GM20431 (cell line): ENCODE data around the gene CBARP.

Experiments
- in situ Hi-C: fragments of 300-500 bp; cut with MseI, MboI; formaldehyde crosslinking; loops from one replicate; pipeline ENCODE4 v1.15.0; 2020; ENCODE audit warnings: low sequenced_read_pairs; ENCODE audit not compliant: unreplicated experiment

The CBARP gene, protein sequence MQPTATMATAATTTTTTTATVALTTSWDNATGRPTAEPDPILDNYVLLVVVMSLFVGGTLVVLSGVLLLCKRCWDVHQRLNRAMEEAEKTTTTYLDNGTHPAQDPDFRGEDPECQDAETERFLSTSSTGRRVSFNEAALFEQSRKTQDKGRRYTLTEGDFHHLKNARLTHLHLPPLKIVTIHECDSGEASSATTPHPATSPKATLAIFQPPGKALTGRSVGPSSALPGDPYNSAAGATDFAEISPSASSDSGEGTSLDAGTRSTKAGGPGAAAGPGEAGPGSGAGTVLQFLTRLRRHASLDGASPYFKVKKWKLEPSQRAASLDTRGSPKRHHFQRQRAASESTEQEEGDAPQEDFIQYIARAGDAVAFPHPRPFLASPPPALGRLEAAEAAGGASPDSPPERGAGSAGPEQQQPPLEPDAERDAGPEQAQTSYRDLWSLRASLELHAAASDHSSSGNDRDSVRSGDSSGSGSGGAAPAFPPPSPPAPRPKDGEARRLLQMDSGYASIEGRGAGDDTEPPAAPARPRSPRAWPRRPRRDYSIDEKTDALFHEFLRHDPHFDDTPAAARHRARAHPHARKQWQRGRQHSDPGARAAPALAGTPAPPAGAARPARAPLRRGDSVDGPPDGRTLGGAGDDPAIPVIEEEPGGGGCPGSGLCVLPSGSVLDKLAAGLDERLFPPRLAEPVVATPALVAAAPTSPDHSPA

GRCh38 chr19:1237754-1238368 lies at the start of gene CBARP:
Gene CBARP (minus strand): TSS chr19:1238005. CDS start chr19:1236100, 1,905 bp downstream.
- in situ Hi-C loops, result no loop called here

- in situ Hi-C loops, result loop anchor here (25.0 kb wide), 1 partner anchor 101 kb away; the partner anchor contains the start of gene NDUFS7
These were observed 48.9 kb upstream of the CBARP start for GRCh38 chr19:1286487-1287353.

DNA sequence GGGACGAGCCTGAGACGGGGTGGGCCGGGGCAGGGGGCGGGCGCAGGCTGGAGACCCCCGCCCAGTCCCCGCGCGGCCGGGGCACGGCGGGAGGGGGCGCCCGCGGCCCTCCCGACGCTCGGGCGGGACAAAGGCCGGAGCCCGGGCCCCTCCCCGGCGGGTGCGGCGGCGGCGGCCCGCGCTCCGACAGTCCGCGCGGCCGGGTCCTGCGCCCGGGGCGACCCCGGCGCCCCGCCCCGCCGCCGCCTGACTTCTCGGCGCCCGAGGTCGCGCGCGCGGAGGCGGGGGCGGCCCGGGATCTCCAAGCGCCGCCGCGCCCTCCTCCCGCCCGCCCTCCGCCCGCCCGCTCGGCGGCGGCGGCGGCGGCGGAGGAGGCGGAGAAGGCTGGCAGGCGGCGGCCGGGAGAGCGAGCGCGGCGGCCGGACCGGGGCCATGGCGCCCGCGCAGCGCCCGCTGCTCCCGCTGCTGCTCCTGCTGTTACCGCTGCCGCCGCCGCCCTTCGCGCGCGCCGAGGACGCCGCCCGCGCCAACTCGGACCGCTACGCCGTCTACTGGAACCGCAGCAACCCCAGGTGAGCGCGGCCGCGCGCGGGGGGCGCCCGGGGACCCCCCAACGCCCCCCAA lies 48.0 kb upstream of the CBARP start, which contains the start of gene EFNA2:
TSS of gene EFNA2 (plus strand) at position 137 of the 624 bp plus-strand sequence. CDS start at position 433, 296 bp downstream.
- in situ Hi-C loops, result loop anchor here (25.0 kb wide), 1 partner anchor 101 kb away; the partner anchor contains the start of gene NDUFS7

DNA sequence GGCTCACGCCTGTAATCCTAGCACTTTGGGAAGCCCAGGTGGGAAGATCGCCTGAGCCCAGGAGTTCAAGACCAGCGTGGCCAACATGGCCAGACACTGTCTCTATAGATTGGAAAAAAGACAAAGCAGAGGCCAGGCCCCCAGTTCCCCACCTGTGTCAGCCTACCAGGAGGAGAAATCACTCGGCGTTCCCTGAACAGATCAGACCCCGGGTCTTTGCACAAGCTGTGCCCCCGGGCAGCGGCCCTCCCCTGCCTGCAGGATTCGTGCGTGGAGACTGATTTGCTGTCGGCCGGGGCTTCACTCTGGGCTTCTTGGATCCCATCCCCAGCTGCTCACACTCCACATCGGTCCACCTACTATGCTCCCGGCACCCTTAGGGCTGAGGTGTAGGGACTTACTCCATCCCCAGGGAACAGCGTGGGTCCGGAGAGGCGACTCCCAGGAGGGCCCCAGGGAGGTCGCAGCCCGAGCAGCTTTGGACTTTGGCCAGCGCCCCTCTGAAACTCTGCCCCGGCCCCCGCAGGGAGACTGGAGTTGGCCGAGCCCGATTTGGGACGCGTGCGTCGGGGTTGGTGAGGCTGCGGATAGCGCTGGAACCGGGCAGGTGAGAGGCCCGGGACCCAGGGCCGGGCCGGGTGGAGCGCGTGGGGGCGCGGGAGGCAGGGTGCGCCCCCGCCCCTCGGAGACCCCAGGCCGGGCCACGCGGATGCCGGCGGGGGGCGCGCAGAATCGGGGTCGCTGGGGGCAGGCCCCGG lies 47.4 kb upstream of the CBARP start:
- in situ Hi-C loops, result loop anchor here (25.0 kb wide), 1 partner anchor 102 kb away; the partner anchor contains the start of gene NDUFS7

GRCh38 chr19:1284293-1284978 lies 46.6 kb upstream of the CBARP start:
- in situ Hi-C loops, result loop anchor here (25.0 kb wide), 1 partner anchor 103 kb away; the partner anchor contains the start of gene NDUFS7

DNA sequence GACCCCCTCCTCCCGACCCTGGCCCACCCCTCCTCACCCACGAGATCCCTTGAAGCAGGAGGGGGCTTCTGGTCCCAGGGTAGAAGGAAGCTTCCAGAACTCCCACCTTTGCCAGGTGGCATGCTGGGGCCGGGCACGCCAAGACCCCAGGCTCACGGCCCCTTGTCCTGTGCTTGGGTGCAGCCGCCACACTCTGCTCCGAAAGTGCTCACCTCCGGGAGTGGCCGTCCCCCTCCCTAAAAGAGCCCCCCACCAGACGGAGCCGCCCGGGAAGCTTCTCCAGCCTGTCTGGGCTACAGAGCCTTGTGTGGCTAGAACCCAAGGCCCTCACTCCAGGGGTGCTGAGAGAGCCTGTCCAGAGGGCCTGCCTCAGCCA lies 46.1 kb upstream of the CBARP start:
- in situ Hi-C loops, result loop anchor here (25.0 kb wide), 1 partner anchor 103 kb away; the partner anchor contains the start of gene NDUFS7

DNA sequence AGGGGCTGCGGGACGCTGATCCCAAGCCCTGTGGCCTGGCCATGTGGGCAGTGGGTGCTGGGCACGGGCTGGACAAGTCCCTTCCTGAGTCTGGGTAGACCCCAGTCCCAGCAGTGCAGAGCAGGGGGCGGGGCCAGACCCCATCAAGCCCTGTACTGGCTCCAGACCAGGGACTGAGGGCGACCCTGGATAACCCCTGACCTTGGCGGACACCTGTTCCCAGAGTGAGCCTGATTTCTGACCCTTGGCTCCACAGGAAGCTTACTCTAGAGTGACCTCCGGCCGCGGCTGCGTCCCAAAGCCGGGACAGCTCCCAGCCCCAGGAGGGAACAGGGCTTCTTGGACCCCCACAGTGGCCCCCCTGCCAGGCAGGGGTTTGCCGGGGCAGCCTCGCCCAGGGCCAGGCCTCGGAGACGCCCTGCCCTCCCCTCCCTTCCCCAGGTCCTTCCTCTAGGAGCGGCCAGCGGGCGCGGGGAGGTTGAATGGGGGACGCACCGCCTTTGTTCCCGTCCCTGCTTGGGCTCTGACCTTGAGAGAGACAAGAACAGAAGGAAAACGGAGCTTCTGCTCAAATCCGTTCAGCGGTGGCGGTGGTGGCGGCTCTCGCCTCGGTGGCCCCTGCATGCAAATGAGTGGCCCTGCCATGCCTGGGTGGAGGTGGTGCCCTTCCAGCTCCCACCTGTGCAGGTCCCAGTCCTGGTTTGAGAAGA lies 45.6 kb upstream of the CBARP start:
- in situ Hi-C loops, result loop anchor here (25.0 kb wide), 1 partner anchor 104 kb away; the partner anchor contains the start of gene NDUFS7

DNA sequence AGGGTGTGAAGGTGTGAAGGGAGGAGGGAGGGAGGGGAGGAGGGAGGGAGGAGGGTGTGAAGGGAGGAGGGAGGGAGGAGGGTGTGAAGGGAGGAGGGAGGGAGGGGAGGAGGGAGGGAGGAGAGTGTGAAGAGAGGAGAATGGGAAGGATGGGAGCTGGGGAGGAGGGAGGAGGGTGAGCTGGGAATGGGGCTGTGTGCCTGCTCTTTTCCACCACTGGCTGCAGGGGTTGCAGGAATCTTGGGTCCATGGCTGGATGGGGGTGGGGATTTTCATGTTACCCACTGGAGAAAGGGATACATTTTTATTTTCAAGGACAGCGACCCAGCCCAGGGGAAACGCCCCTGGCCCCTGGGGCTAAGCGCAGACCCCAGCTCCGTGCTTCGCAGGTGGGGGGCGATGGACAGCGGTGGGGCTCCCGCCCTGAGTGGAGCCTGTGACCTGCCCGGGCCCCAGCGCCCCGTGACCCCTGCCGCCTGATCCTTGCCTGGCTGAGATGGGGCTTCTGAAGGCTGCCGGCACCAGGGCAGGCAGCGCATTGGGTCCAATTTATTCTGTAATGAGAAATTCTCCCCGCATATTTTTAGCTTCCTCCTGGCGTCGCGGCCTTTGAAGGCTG lies 44.9 kb upstream of the CBARP start:
- in situ Hi-C loops, result loop anchor here (25.0 kb wide), 1 partner anchor 105 kb away; the partner anchor contains the start of gene NDUFS7

DNA sequence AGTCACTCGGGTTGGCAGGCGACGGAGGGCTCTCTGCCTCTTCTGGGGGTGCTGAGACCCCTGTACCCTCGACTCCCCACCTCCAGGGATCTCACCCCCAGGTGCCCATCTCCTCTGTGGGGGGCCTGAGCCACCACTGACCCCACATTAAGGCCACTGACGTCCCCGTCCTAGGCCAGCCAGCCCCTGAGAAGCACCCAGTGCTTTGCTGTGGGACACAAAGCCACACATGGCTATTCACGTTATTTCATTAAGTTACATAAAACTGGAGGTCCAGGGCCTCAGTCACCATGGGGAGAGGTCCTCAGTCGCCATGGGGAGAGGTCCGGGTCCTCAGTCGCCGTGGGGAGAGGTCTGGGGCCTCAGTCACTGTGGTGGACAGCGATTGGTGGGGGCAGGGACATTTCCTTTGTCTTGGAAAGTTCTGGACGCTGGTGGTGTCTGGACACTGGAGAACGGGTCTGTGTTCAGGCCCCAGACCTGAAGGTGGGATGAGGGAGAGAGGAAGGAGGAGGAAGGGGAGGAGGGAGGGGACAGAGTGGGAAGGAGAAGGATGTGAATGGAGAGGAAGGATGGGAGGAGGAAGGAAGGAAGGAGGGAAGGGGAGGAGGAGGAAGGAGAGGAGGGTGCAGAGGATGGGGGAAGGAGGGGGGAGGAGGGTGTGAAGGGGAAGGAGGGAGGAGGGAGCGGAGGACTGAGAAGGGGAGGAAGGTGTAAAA lies 43.9 kb upstream of the CBARP start:
- in situ Hi-C loops, result loop anchor here (25.0 kb wide), 1 partner anchor 106 kb away; the partner anchor contains the start of gene NDUFS7

DNA sequence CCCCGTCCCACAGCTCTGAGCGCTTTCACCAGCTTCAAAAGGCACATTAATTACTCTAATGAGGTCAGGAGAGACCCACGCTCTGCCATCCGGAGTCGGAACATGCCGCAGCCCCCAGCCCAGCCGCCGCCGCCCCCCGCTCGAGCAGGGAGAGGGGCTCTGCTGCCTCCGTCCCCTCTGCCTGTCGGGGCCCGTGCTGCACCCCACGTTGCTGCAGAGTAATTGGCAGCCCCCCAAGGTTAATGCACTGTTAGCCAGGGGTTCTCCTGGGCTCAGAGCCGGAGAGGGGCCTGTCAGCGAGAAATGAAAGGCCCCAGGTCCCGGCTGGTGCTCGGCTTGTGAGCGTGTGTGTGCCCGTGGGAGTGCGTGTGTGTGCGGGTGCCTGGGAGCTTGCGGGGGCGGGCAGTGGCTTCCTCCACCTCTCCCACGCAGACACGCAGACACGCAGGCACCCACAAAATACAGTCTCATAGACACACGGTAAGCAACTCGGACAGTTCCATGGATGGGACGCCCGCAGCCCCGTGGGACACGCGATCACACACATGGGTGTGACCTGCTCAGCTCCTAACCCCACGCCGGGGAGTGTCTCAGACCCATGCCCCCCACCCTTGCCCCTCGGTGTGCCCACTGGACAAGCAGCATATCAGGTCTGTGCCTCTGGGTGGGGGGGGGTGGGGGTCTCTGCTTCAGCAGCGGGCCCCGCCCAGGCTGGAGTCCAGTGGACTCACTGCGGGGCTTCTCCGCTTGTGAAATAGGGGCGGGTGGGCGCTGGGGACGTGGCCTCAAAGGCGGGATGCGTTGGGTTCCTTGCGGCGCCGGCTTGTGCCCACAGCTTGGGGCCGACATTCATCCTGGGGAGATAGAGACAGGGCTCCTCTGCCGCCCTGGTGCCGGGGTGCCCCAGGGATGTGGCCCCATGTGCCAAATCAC lies 43.1 kb upstream of the CBARP start:
- in situ Hi-C loops, result loop anchor here (25.0 kb wide), 1 partner anchor 106 kb away; the partner anchor contains the start of gene NDUFS7

- in situ Hi-C loops, result loop anchor here (25.0 kb wide), 1 partner anchor 107 kb away; the partner anchor contains the start of gene NDUFS7
These were observed 42.1 kb upstream of the CBARP start for GRCh38 chr19:1279782-1280341.

DNA sequence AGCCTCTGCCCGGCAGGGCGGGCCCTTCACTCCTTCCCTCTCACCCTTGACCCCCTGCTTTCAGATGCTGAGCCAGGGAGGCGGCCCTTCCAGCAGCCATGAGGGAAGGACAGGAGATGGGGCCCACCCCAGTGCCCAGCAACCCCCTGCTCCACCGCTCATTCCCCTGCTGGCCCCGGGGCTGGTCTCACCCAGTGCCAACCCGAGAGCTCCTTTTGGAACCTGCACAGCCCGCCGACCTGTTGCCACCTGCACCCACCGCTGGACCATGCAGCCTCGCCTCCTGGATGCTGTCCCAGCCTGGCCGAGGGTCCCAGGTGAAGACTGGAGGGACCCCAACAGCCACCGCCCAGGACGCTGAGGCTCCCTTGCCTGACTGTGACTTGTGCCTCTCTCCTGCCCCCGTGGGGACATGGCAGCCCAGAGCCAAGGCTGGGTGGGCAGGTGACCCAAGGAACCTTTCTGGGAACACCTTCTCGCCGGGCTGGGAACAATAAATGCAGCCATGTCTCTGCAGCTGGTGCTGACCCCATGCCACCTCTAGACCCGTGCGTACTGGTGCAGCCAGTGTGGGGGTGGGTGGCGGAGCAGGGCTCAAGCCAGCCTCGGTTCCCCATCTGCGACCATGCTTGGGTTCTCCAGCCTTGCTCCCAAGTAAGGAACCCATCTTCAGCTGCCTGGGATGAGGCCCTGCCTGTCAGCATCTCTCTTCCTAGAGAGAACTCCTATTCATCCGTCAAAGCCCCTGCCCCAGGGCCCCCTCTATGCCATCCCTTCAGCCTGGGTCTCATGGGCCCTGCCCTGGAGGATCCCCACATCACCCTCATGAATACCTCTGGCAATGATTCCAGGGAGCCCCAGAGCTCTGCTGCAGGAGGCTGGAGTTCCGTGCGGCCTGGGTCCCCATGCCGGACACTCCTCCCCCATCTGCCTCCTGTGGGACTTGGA lies 41.2 kb upstream of the CBARP start:
- in situ Hi-C loops, result loop anchor here (25.0 kb wide), 1 partner anchor 108 kb away; the partner anchor contains the start of gene NDUFS7

DNA sequence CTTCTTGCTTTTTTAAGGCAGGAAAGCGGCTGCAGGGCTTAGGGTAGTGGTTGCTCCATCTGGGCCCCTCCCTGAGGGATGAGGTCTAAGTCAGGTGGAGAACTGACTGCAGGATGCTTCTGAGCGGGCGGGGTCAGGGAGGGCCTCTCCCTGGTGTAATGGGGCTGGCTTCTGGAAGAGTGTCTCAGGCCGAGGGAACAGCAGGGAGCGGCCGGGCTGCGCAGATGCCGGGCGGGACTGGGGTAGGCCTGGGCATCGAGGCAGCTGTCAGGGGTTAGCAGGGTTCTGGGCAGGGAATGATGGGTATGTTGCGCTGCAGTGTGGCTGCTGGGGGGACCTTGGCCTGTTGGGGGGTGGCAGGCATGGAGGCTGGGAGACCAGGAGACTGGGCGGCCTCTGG lies 40.3 kb upstream of the CBARP start:
- in situ Hi-C loops, result loop anchor here (25.0 kb wide), 1 partner anchor 109 kb away; the partner anchor contains the start of gene NDUFS7
